SK-N-SH treated with all-trans-retinoic acid at 6 μM for 48 hours (cell line): ENCODE measurements around the gene PIP4K2B.

Experiments
- CSRNP3 ChIP-seq: fragments of 250-450 bp; sonication (Bioruptor Pico); IDR thresholded peaks from 2 replicates; pipeline ENCODE4 v1.5.1; 2021; ENCODE audit warnings: mild to moderate bottlenecking, moderate library complexity
- ESRRG ChIP-seq: fragments of 250-450 bp; sonication (Bioruptor Pico); IDR thresholded peaks from 2 replicates; pipeline ENCODE4 v1.6.1; 2021; ENCODE audit warnings: mild to moderate bottlenecking
- PATZ1 ChIP-seq: fragments of 250-450 bp; sonication (Bioruptor Pico); IDR thresholded peaks from 2 replicates; pipeline ENCODE4 v1.8.0; 2020; ENCODE audit warnings: mild to moderate bottlenecking, moderate library complexity, borderline replicate concordance
- POU6F1 ChIP-seq: fragments of 250-450 bp; sonication (Bioruptor Pico); IDR thresholded peaks from 2 replicates; pipeline ENCODE4 v1.8.0; 2021; ENCODE audit warnings: low read depth, mild to moderate bottlenecking, moderate library complexity, borderline replicate concordance
- SNAI2 ChIP-seq: fragments of 250-450 bp; sonication (Bioruptor Pico); IDR thresholded peaks from 2 replicates; pipeline ENCODE4 v1.5.0; 2020; ENCODE audit warnings: mild to moderate bottlenecking, moderate library complexity
- TCF4 ChIP-seq: fragments of 250-450 bp; sonication (Bioruptor Pico); IDR thresholded peaks from 2 replicates; pipeline ENCODE4 v1.8.0; 2021; ENCODE audit warnings: mild to moderate bottlenecking, moderate library complexity, borderline replicate concordance
- TSHZ2 ChIP-seq: fragments of 250-450 bp; sonication (Bioruptor Pico); IDR thresholded peaks from 2 replicates; pipeline ENCODE4 v1.5.0; 2020; ENCODE audit warnings: mild to moderate bottlenecking, moderate library complexity
- ZFP3 ChIP-seq: fragments of 250-450 bp; sonication (Bioruptor Pico); IDR thresholded peaks from 2 replicates; pipeline ENCODE4 v1.5.0; 2020; ENCODE audit warnings: mild to moderate bottlenecking, moderate library complexity
- ZNF70 ChIP-seq: fragments of 450-650 bp; formaldehyde crosslinking; IDR thresholded peaks from 2 replicates; pipeline ENCODE4 v1.5.0; 2020; ENCODE audit warnings: mild to moderate bottlenecking, moderate library complexity

- TF ChIP-seq ZNF70 (no peak), TSHZ2 (no peak), SNAI2 (CRISPR knock-in tag) (no peak), PATZ1 (CRISPR knock-in tag) (no peak), ZFP3 (no peak), TCF4 (no peak), POU6F1 (no peak), ESRRG (CRISPR knock-in tag) (no peak), CSRNP3 (no peak)
Measured at GRCh38 chr17:38786372-38786771, 13.0 kb downstream of the PIP4K2B start.
